H9 (cell line): ENCODE results near the gene KLHL1. TPM values are rescaled to one million over a fixed set of nuclear protein-coding genes. Genes with fewer than 3 reads are reported as not detected.

ENCODE experiments used
- DNase-seq: peaks from one replicate; pipeline ENCODE4 v3.0.0-alpha.2; 2017
- H2AFZ ChIP-seq: one replicate; pipeline ENCODE4 v1.6.1; 2013; ENCODE audit warnings: mild to moderate bottlenecking, low read length, control low read depth, moderate library complexity
- H2AK5ac ChIP-seq: 2 replicates; pipeline ENCODE4 v1.6.1; 2013; ENCODE audit warnings: low read length, control low read depth, mixed read lengths; ENCODE audit not compliant: insufficient read length
- H2BK120ac ChIP-seq: one replicate; pipeline ENCODE4 v1.6.1; 2013; ENCODE audit warnings: low read depth, mild to moderate bottlenecking, low read length, control low read depth, inconsistent platforms; ENCODE audit not compliant: poor library complexity, severe bottlenecking
- H2BK12ac ChIP-seq: 2 replicates; pipeline ENCODE4 v1.6.1; 2013; ENCODE audit warnings: low read length, control low read depth, mixed read lengths, low read depth; ENCODE audit not compliant: insufficient read length
- H2BK15ac ChIP-seq: 2 replicates; pipeline ENCODE4 v1.6.1; 2013; ENCODE audit warnings: low read depth, low read length, control low read depth
- H2BK20ac ChIP-seq: one replicate; pipeline ENCODE4 v1.6.1; 2013; ENCODE audit warnings: low read depth, mild to moderate bottlenecking, low read length, control low read depth, inconsistent platforms; ENCODE audit not compliant: poor library complexity, severe bottlenecking
- H2BK5ac ChIP-seq: 2 replicates; pipeline ENCODE4 v1.6.1; 2013; ENCODE audit warnings: low read length, control low read depth, mixed read lengths; ENCODE audit not compliant: insufficient read length
- H3K14ac ChIP-seq: 2 replicates; pipeline ENCODE4 v1.6.1; 2013; ENCODE audit warnings: low read length, control low read depth; ENCODE audit not compliant: insufficient read depth
- H3K18ac ChIP-seq: 2 replicates; pipeline ENCODE4 v1.6.1; 2013; ENCODE audit warnings: low read depth, mild to moderate bottlenecking, mixed read lengths, low read length, control low read depth; ENCODE audit not compliant: insufficient read length
- H3K23ac ChIP-seq: 2 replicates; pipeline ENCODE4 v1.6.1; 2013; ENCODE audit warnings: low read length, control low read depth, mixed read lengths, low read depth; ENCODE audit not compliant: insufficient read length
- H3K23me2 ChIP-seq: 2 replicates; pipeline ENCODE4 v1.6.1; 2013; ENCODE audit warnings: low read depth, mild to moderate bottlenecking, mixed read lengths, low read length, control low read depth; ENCODE audit not compliant: insufficient read length, poor library complexity, severe bottlenecking
- H3K27ac ChIP-seq: 2 replicates; pipeline ENCODE4 v1.5.1; 2013; ENCODE audit warnings: low read length, control low read depth, mixed read lengths, low read depth; ENCODE audit not compliant: insufficient read length
- H3K27me3 ChIP-seq: 2 replicates; pipeline ENCODE4 v1.6.1; 2013; ENCODE audit warnings: low read length, control low read depth, inconsistent platforms; ENCODE audit not compliant: insufficient read depth
- H3K4ac ChIP-seq: 2 replicates; pipeline ENCODE4 v1.6.1; 2013; ENCODE audit warnings: low read depth, mild to moderate bottlenecking, control low read depth, inconsistent platforms, low read length, moderate library complexity
- H3K4me1 ChIP-seq: 2 replicates; pipeline ENCODE4 v1.6.1; 2013; ENCODE audit warnings: low read length, control low read depth, inconsistent platforms; ENCODE audit not compliant: insufficient read depth
- H3K4me2 ChIP-seq: 2 replicates; pipeline ENCODE4 v1.6.1; 2013; ENCODE audit warnings: low read length, control low read depth, mixed read lengths; ENCODE audit not compliant: insufficient read length, insufficient read depth
- H3K56ac ChIP-seq: 2 replicates; pipeline ENCODE4 v1.6.1; 2013; ENCODE audit warnings: low read depth, mild to moderate bottlenecking, mixed read lengths, low read length, control low read depth; ENCODE audit not compliant: insufficient read length
- H3K79me1 ChIP-seq: 2 replicates; pipeline ENCODE4 v1.6.1; 2013; ENCODE audit warnings: low read depth, mild to moderate bottlenecking, moderate library complexity, low read length, control low read depth, inconsistent platforms; ENCODE audit not compliant: insufficient read depth, poor library complexity, severe bottlenecking
- H3K79me2 ChIP-seq: 2 replicates; pipeline ENCODE4 v1.6.1; 2013; ENCODE audit warnings: low read length, control low read depth, inconsistent platforms; ENCODE audit not compliant: insufficient read depth
- H3K9ac ChIP-seq: 2 replicates; pipeline ENCODE4 v1.6.1; 2013; ENCODE audit warnings: low read length, control low read depth, mixed read lengths; ENCODE audit not compliant: insufficient read length; ENCODE audit errors: extremely low read depth
- H3K9me3 ChIP-seq: one replicate; pipeline ENCODE4 v1.6.1; 2013; ENCODE audit warnings: low read depth, low read length, inconsistent platforms; ENCODE audit not compliant: control insufficient read depth
- H3T11ph ChIP-seq: one replicate; pipeline ENCODE4 v1.6.1; 2013; ENCODE audit warnings: mild to moderate bottlenecking, low read length, control low read depth, inconsistent platforms
- H4K20me1 ChIP-seq: one replicate; pipeline ENCODE4 v1.6.1; 2013; ENCODE audit not compliant: control insufficient read depth, insufficient read length, insufficient read depth
- H4K5ac ChIP-seq: 2 replicates; pipeline ENCODE4 v1.6.1; 2013; ENCODE audit warnings: low read depth, mild to moderate bottlenecking, mixed read lengths, low read length, control low read depth; ENCODE audit not compliant: insufficient read length
- H4K8ac ChIP-seq: replicated peaks from 2 replicates; pipeline ENCODE4 v1.6.1; 2013; ENCODE audit warnings: low read length, control low read depth, mixed read lengths, low read depth; ENCODE audit not compliant: insufficient read length
- H4K91ac ChIP-seq: 2 replicates; pipeline ENCODE4 v1.6.1; 2013; ENCODE audit warnings: low read depth, mild to moderate bottlenecking, moderate library complexity, mixed read lengths, low read length, control low read depth; ENCODE audit not compliant: insufficient read length
- H3K27ac Mint-ChIP-seq, 3 experiments: 2 replicates in 2 of 3; 3 replicates in 1 of 3; pipeline ENCODE4 v1.8.0; 2020 to 2021; ENCODE audit warnings: mixed read lengths in 3 of 3, mild to moderate bottlenecking in 1 of 3, moderate library complexity in 1 of 3
- H3K27me3 Mint-ChIP-seq: 2 replicates; pipeline ENCODE4 v1.8.0; 2021; ENCODE audit warnings: low read depth, mild to moderate bottlenecking, moderate library complexity, mixed read lengths
- H3K36me3 Mint-ChIP-seq, 3 experiments: 2 replicates in 2 of 3; 3 replicates in 1 of 3; pipeline ENCODE4 v1.8.0; 2020 to 2021; ENCODE audit warnings: low read depth in 3 of 3, mixed read lengths in 3 of 3; ENCODE audit not compliant: insufficient read depth in 1 of 3
- H3K4me1 Mint-ChIP-seq, 2 experiments: 2 replicates each; pipeline ENCODE4 v1.8.0; 2020; ENCODE audit warnings: mixed read lengths in 2 of 2
- H3K4me3 Mint-ChIP-seq, 2 experiments: 2 replicates in 1 of 2; 3 replicates in 1 of 2; pipeline ENCODE4 v1.8.0; 2020 to 2021; ENCODE audit warnings: mild to moderate bottlenecking in 2 of 2, mixed read lengths in 2 of 2, moderate library complexity in 1 of 2
- H3K9me3 Mint-ChIP-seq, 2 experiments: 2 replicates in 1 of 2; 3 replicates in 1 of 2; pipeline ENCODE4 v1.8.0; 2020; ENCODE audit warnings: mild to moderate bottlenecking in 2 of 2, mixed read lengths in 2 of 2, moderate library complexity in 1 of 2
- CTCF ChIP-seq: fragments of 200-600 bp; sonication (generic); conservative IDR thresholded peaks from 3 replicates; pipeline ENCODE4 v1.8.0; 2021; ENCODE audit warnings: antibody characterized with exemption, mild to moderate bottlenecking
- WGBS: extraction: QIAGEN DNeasy Blood & Tissue Kit; methylation state at CpG from one replicate; pipeline ENCODE4 v1.1.7; 2013; ENCODE audit warnings: missing lambda C conversion rate, low lambda C conversion rate, mixed read lengths; ENCODE audit not compliant: insufficient read length; ENCODE audit errors: extremely low coverage; 5-methylcytosine and 5-hydroxymethylcytosine counted together
- total RNA-seq: library from RNA; stranded (reverse); gene quantifications from 2 replicates; pipeline ENCODE4 v1.2.1, GENCODE V29; 2021

Gene KLHL1
- total RNA-seq, 1 experiment from 2014 or later = not detected

- Histone ChIP-seq H2AK5ac (no peak overlapping the region), H3K56ac (no peak overlapping the region), H3K18ac (no peak overlapping the region), H3K79me1 (no peaks in the 10 kb centered on the region), H4K8ac (no peak overlapping the region), H2AFZ (no peak overlapping the region), H3K4me2 (no peak overlapping the region), H3K4ac (no peak overlapping the region), H3K27me3 (no peaks in the 10 kb centered on the region), H4K20me1 (no peaks in the 10 kb centered on the region), H3K4me1 (no peaks in the 10 kb centered on the region), H3K23me2 (no peaks in the 10 kb centered on the region), H3K9ac (no peak overlapping the region), H2BK120ac (no peak overlapping the region), H3T11ph (no peak overlapping the region), H4K5ac (no peak overlapping the region), H3K23ac (no peak overlapping the region), H3K79me2 (no peaks in the 10 kb centered on the region), H3K9me3 (no peaks in the 10 kb centered on the region), H2BK15ac (no peak overlapping the region), H3K14ac (no peak overlapping the region), H2BK12ac (no peak overlapping the region), H4K91ac (no peak overlapping the region), H2BK20ac (no peak overlapping the region), H2BK5ac (no peak overlapping the region), H3K27ac (no peak overlapping the region)
- Mint-ChIP-seq H3K36me3 (no peaks in the 10 kb centered on the region), H3K4me3 (no peak overlapping the region), H3K27ac (no peak overlapping the region), H3K27me3 (no peaks in the 10 kb centered on the region), H3K9me3 (no peaks in the 10 kb centered on the region), H3K4me1 (no peaks in the 10 kb centered on the region)
- DNase-seq = no peak
- TF ChIP-seq CTCF = no peak
- no CpG with 5 or more reads among the region's 2 CpGs for WGBS
Observed at GRCh38 chr13:69999875-70000274, 108.4 kb downstream of the KLHL1 start.
